Trophoblast cell (in vitro differentiated cells and primary cell): ENCODE data around the gene CADPS.

ENCODE experiments used
- DNase-seq, 2 donors: peaks; one replicate each; pipeline ENCODE4 v3.0.0-alpha.2; 2016
- H2AFZ ChIP-seq: 2 replicates; pipeline ENCODE4 v1.6.1; 2013; ENCODE audit warnings: low read length, moderate library complexity, mild to moderate bottlenecking; ENCODE audit not compliant: insufficient read depth, poor library complexity
- H2AK5ac ChIP-seq: 2 replicates; pipeline ENCODE4 v1.6.1; 2013; ENCODE audit warnings: mild to moderate bottlenecking, low read length
- H2BK120ac ChIP-seq: 2 replicates; pipeline ENCODE4 v1.6.1; 2013; ENCODE audit warnings: low read length, mild to moderate bottlenecking, moderate library complexity; ENCODE audit not compliant: insufficient read depth, poor library complexity
- H2BK12ac ChIP-seq: 2 replicates; pipeline ENCODE4 v1.6.1; 2013; ENCODE audit warnings: mild to moderate bottlenecking, low read length, moderate library complexity
- H2BK5ac ChIP-seq: 2 replicates; pipeline ENCODE4 v1.6.1; 2013; ENCODE audit warnings: low read length, low read depth, moderate library complexity, mild to moderate bottlenecking; ENCODE audit not compliant: poor library complexity
- H3K14ac ChIP-seq: 2 replicates; pipeline ENCODE4 v1.6.1; 2013; ENCODE audit warnings: mild to moderate bottlenecking, low read length
- H3K18ac ChIP-seq: 2 replicates; pipeline ENCODE4 v1.6.1; 2013; ENCODE audit warnings: mild to moderate bottlenecking, low read length
- H3K23ac ChIP-seq: 2 replicates; pipeline ENCODE4 v1.6.1; 2013; ENCODE audit warnings: low read length
- H3K27ac ChIP-seq: 2 replicates; pipeline ENCODE4 v1.5.1; 2013; ENCODE audit warnings: low read depth, mild to moderate bottlenecking, inconsistent platforms, low read length, moderate library complexity
- H3K27me3 ChIP-seq: 2 replicates; pipeline ENCODE4 v1.6.1; 2013; ENCODE audit warnings: inconsistent platforms, mild to moderate bottlenecking, low read length, moderate library complexity; ENCODE audit not compliant: insufficient read depth
- H3K36me3 ChIP-seq, 2 experiments: 1 replicate in 1 of 2; 2 replicates in 1 of 2; pipeline ENCODE4 v1.6.1; 2013; ENCODE audit warnings: low read length in 2 of 2, mild to moderate bottlenecking in 2 of 2, moderate library complexity in 1 of 2; ENCODE audit not compliant: insufficient read depth in 2 of 2, control insufficient read depth in 1 of 2
- H3K4ac ChIP-seq: 2 replicates; pipeline ENCODE4 v1.6.1; 2013; ENCODE audit warnings: low read depth, mild to moderate bottlenecking, low read length, moderate library complexity
- H3K4me1 ChIP-seq, 2 experiments: 1 replicate in 1 of 2; 2 replicates in 1 of 2; pipeline ENCODE4 v1.6.1; 2013; ENCODE audit warnings: low read length in 2 of 2, mild to moderate bottlenecking in 2 of 2, moderate library complexity in 1 of 2; ENCODE audit not compliant: insufficient read depth in 2 of 2, control insufficient read depth in 1 of 2
- H3K4me2 ChIP-seq: 2 replicates; pipeline ENCODE4 v1.6.1; 2013; ENCODE audit warnings: inconsistent platforms, mild to moderate bottlenecking, low read length, moderate library complexity
- H3K4me3 ChIP-seq: 2 replicates; pipeline ENCODE4 v1.5.1; 2013; ENCODE audit warnings: mild to moderate bottlenecking, low read depth, low read length, inconsistent platforms
- H3K79me1 ChIP-seq: one replicate; pipeline ENCODE4 v1.6.1; 2013; ENCODE audit warnings: low read length
- H3K79me2 ChIP-seq: 2 replicates; pipeline ENCODE4 v1.6.1; 2013; ENCODE audit warnings: low read length, mild to moderate bottlenecking; ENCODE audit not compliant: control insufficient read depth, insufficient read depth, poor library complexity
- H3K9ac ChIP-seq: 2 replicates; pipeline ENCODE4 v1.6.1; 2013; ENCODE audit warnings: mild to moderate bottlenecking, low read length
- H3K9me3 ChIP-seq: 2 replicates; pipeline ENCODE4 v1.6.1; 2013; ENCODE audit warnings: low read depth, mild to moderate bottlenecking, control low read depth, inconsistent platforms, low read length; ENCODE audit not compliant: insufficient read depth
- H4K12ac ChIP-seq: 2 replicates; pipeline ENCODE4 v1.6.1; 2013; ENCODE audit warnings: low read depth, mild to moderate bottlenecking, low read length, moderate library complexity
- H4K8ac ChIP-seq: 2 replicates; pipeline ENCODE4 v1.6.1; 2013; ENCODE audit warnings: low read depth, mild to moderate bottlenecking, low read length, moderate library complexity
- H4K91ac ChIP-seq: one replicate; pipeline ENCODE4 v1.6.1; 2013; ENCODE audit warnings: low read depth, mild to moderate bottlenecking, low read length, moderate library complexity
- WGBS: extraction: QIAGEN DNeasy Blood & Tissue Kit; methylation state at CpG from one replicate; pipeline ENCODE4 v1.1.7; 2013; ENCODE audit warnings: missing lambda C conversion rate; ENCODE audit not compliant: insufficient read length, insufficient coverage; ENCODE audit errors: extremely low coverage; 5-methylcytosine and 5-hydroxymethylcytosine counted together

The CADPS gene

DNA sequence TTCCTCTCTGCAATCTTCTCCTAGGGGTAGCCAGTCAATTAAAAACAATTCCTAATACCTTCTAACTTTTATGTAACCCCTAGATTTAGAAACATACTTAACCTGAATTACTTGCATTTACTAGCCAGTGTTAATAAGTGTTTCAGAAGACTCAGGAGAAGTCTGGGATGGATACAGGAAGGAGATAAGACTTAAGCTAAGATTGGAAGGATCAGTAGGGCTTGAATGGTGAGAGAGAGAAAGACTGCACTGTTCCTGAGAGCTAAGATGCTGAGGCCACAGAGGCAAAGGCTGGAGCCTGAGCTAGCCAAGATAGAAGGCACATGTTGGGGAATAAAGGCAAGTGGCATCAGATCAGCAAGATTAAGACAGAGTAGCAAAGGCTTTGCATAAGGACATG is 30.1 kb upstream of the CADPS start:
- H4K8ac ChIP-seq, result no peak overlapping the region
- H2AFZ ChIP-seq, result no peak overlapping the region
- H3K79me2 ChIP-seq, result no peaks in the 10 kb centered on the region
- no peak overlapping the region for H2BK12ac ChIP-seq
- no peak overlapping the region for H4K91ac ChIP-seq
- no peak overlapping the region for H3K4ac ChIP-seq
- H3K9me3 ChIP-seq, result no peaks in the 10 kb centered on the region
- no peak overlapping the region for H3K4me2 ChIP-seq
- H2AK5ac ChIP-seq, result no peak overlapping the region
- no peaks in the 10 kb centered on the region for H3K36me3 ChIP-seq
- H2BK120ac ChIP-seq, result no peak overlapping the region
- no peak overlapping the region for H3K27ac ChIP-seq
- H3K4me1 ChIP-seq, result no peaks in the 10 kb centered on the region
- no peak for DNase-seq
- no peak overlapping the region for H3K18ac ChIP-seq
- H3K23ac ChIP-seq, result no peak overlapping the region
- no peak overlapping the region for H3K14ac ChIP-seq
- no peak overlapping the region for H3K4me3 ChIP-seq
- H3K27me3 ChIP-seq, result no peaks in the 10 kb centered on the region
- H2BK5ac ChIP-seq, result no peak overlapping the region
- no peaks in the 10 kb centered on the region for H3K79me1 ChIP-seq
- H3K9ac ChIP-seq, result no peak overlapping the region
- H4K12ac ChIP-seq, result no peak overlapping the region

DNA sequence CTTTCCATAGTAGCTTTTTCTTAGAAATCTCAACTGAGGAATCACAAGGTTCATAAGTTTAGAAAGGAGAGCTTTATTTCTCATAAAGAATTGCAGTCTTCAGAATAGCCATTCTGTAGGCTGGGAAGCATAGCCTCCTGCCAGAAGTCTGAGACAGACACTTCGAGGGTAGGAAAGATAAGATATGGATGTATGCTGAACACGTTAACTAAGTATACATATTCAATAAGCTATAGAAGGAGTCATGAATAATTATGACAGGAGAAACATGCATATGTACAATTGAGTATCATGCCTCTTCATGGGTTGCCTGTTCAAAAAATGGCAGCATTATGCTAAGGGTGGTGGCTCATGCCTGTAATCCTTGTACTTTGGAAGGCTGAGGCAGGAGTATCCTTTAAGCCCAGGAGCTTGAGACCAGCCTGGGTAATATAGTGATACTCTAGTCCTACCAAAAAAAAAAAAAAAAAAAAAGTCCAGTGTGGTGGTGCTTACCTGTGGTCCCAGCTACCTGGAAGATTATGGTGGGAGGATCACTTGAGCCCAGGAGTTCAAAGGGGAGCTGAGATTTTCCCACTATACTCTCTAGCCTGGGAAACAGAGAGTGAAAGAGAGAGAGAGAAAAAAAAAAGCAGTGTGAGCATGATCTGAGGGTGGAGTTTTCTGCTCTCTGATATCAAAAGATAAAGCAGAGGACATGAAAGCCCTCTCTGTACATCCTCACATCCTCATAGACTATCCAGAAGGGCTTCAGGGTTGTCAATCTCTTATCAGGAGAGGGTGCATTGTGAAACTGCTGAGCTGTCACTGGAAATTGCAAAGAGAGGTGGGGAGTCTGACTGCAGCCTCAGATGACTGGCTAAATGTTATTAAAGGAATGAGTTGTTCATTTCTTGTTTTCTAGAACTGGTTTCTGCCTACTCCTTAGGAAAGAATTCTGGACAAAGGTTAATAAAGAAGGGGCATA is 23.6 kb upstream of the CADPS start:
- H3K4me2 ChIP-seq, result no peak overlapping the region
- no peak overlapping the region for H4K12ac ChIP-seq
- DNase-seq, result no peak
- H3K9ac ChIP-seq, result no peak overlapping the region
- no peak overlapping the region for H4K8ac ChIP-seq
- no peak overlapping the region for H3K23ac ChIP-seq
- no peak overlapping the region for H3K18ac ChIP-seq
- no peak overlapping the region for H3K4me3 ChIP-seq
- no peaks in the 10 kb centered on the region for H3K9me3 ChIP-seq
- no peak overlapping the region for H2BK5ac ChIP-seq
- H3K79me2 ChIP-seq, result no peaks in the 10 kb centered on the region
- no peaks in the 10 kb centered on the region for H3K27me3 ChIP-seq
- no peak overlapping the region for H2AK5ac ChIP-seq
- no CpG with 5 or more reads among the region's 2 CpGs for WGBS
- H3K4me1 ChIP-seq, result no peaks in the 10 kb centered on the region
- H3K36me3 ChIP-seq, result no peaks in the 10 kb centered on the region
- H3K4ac ChIP-seq, result no peak overlapping the region
- no peak overlapping the region for H2AFZ ChIP-seq
- H3K27ac ChIP-seq, result no peak overlapping the region
- H3K14ac ChIP-seq, result no peak overlapping the region
- H3K79me1 ChIP-seq, result no peaks in the 10 kb centered on the region
- H4K91ac ChIP-seq, result no peak overlapping the region
- no peak overlapping the region for H2BK120ac ChIP-seq
- H2BK12ac ChIP-seq, result no peak overlapping the region

DNA sequence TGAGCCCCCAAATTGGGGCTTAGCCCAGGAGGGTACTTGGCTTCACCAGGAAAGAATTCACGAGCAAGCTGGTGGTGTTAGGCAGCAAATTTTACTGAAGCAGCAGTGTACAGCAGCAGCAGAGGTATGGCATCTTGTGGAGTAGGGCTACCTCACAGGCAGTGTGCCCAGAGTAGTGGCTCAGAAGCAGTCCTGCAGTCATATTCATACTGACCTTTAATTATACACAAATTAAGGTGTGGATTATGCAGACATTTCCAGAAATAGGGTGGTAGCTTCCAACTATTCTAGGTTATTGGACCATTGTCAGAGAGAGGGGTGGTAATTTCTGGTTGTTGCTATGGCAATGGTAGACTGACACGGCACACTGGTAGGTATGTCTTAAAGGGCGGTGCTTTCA is 20.7 kb upstream of the CADPS start:
- no CpG with 5 or more reads among the region's 3 CpGs for WGBS
- Histone ChIP-seq H3K36me3 (no peaks in the 10 kb centered on the region), H2BK12ac (no peak overlapping the region), H3K4me1 (no peaks in the 10 kb centered on the region), H3K18ac (no peak overlapping the region), H4K8ac (no peak overlapping the region), H3K79me2 (no peaks in the 10 kb centered on the region), H3K27me3 (no peaks in the 10 kb centered on the region), H3K9me3 (no peaks in the 10 kb centered on the region), H3K23ac (no peak overlapping the region), H2AK5ac (no peak overlapping the region), H3K4me3 (no peak overlapping the region), H4K12ac (no peak overlapping the region), H2BK5ac (no peak overlapping the region), H2AFZ (no peak overlapping the region), H3K27ac (no peak overlapping the region), H3K14ac (no peak overlapping the region), H3K4me2 (no peak overlapping the region), H2BK120ac (no peak overlapping the region), H4K91ac (no peak overlapping the region), H3K4ac (no peak overlapping the region), H3K79me1 (no peaks in the 10 kb centered on the region), H3K9ac (no peak overlapping the region)
- no peak for DNase-seq

DNA sequence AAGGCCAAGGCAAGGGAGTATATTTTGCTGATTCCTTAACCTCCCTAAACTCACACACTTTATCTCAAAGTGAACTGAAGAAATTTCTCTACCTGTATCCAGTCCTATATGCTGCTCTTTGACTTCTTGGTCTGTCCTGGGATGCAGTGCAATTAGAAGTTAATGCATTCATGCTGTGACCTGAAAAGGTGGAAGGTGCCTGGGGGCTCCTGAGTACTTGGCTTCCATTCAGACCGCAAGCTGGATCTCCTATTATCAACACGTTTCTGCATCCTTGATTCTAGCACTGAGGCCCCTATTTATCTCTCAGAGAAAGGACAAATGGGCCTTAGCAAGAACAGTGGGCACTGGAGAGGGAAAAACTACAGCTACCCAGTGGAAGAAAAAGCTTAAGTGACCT is 17.7 kb upstream of the CADPS start:
- H3K27ac ChIP-seq, result no peak overlapping the region
- no peaks in the 10 kb centered on the region for H3K36me3 ChIP-seq
- WGBS, result no CpG with 5 or more reads among the region's 2 CpGs
- no peak overlapping the region for H3K4ac ChIP-seq
- no peak overlapping the region for H3K4me2 ChIP-seq
- no peak overlapping the region for H3K4me3 ChIP-seq
- H4K8ac ChIP-seq, result no peak overlapping the region
- no peaks in the 10 kb centered on the region for H3K79me2 ChIP-seq
- no peak overlapping the region for H2BK5ac ChIP-seq
- H2BK12ac ChIP-seq, result no peak overlapping the region
- H3K9me3 ChIP-seq, result no peaks in the 10 kb centered on the region
- no peak overlapping the region for H4K91ac ChIP-seq
- no peaks in the 10 kb centered on the region for H3K27me3 ChIP-seq
- no peak overlapping the region for H2AK5ac ChIP-seq
- H2BK120ac ChIP-seq, result no peak overlapping the region
- no peaks in the 10 kb centered on the region for H3K79me1 ChIP-seq
- DNase-seq, result no peak
- H4K12ac ChIP-seq, result no peak overlapping the region
- no peak overlapping the region for H3K14ac ChIP-seq
- no peaks in the 10 kb centered on the region for H3K4me1 ChIP-seq
- H3K23ac ChIP-seq, result no peak overlapping the region
- no peak overlapping the region for H3K18ac ChIP-seq
- no peak overlapping the region for H2AFZ ChIP-seq
- H3K9ac ChIP-seq, result no peak overlapping the region
